DOHH2 (cell line): Measurements from ENCODE around the gene CRHR1.

ENCODE experiments used
- H3F3A ChIP-seq: fragments of 200-600 bp; sonication (generic), shearing (Covaris generic); 2 replicates; pipeline ENCODE4 v1.6.0; 2016; ENCODE audit warnings: antibody characterized with exemption, mild to moderate bottlenecking; ENCODE audit not compliant: control insufficient read depth, insufficient read depth
- H3K27ac ChIP-seq: fragments of 200-600 bp; sonication (generic); 2 replicates; pipeline ENCODE4 v1.5.1; 2014; ENCODE audit warnings: low read depth, mild to moderate bottlenecking, low read length, moderate library complexity
- H3K27me3 ChIP-seq: fragments of 200-600 bp; sonication (generic); 2 replicates; pipeline ENCODE4 v1.6.1; 2014; ENCODE audit warnings: mild to moderate bottlenecking, low read length, mixed read lengths; ENCODE audit not compliant: control insufficient read depth
- H3K36me3 ChIP-seq: fragments of 200-600 bp; sonication (generic); 2 replicates; pipeline ENCODE4 v1.6.1; 2014; ENCODE audit warnings: mild to moderate bottlenecking, low read length, moderate library complexity, mixed read lengths; ENCODE audit not compliant: control insufficient read depth
- H3K4me1 ChIP-seq: fragments of 200-600 bp; sonication (generic); 2 replicates; pipeline ENCODE4 v1.6.1; 2014; ENCODE audit warnings: mild to moderate bottlenecking, low read length, mixed read lengths; ENCODE audit not compliant: control insufficient read depth
- H3K4me2 ChIP-seq: fragments of 200-600 bp; sonication (generic); 2 replicates; pipeline ENCODE4 v1.6.0; 2014; ENCODE audit warnings: mild to moderate bottlenecking, low read length, moderate library complexity
- H3K4me3 ChIP-seq: fragments of 200-600 bp; sonication (generic); 2 replicates; pipeline ENCODE4 v1.5.1; 2014; ENCODE audit warnings: mild to moderate bottlenecking, low read length, mixed read lengths
- H3K79me2 ChIP-seq: fragments of 200-600 bp; sonication (generic); 2 replicates; pipeline ENCODE4 v1.6.1; 2014; ENCODE audit warnings: mild to moderate bottlenecking, low read length, mixed read lengths; ENCODE audit not compliant: control insufficient read depth
- H3K9me2 ChIP-seq: fragments of 200-600 bp; sonication (generic); replicated peaks from 2 replicates; pipeline ENCODE4 v1.6.1; 2014; ENCODE audit warnings: mild to moderate bottlenecking, low read length, mixed read lengths; ENCODE audit not compliant: control insufficient read depth
- H3K9me3 ChIP-seq: fragments of 200-600 bp; sonication (generic); 2 replicates; pipeline ENCODE4 v1.6.1; 2014; ENCODE audit warnings: antibody characterized with exemption, low read length, mixed read lengths; ENCODE audit not compliant: control insufficient read depth, insufficient read depth
- H4K20me1 ChIP-seq: fragments of 200-600 bp; sonication (generic); 2 replicates; pipeline ENCODE4 v1.6.0; 2014; ENCODE audit warnings: low read depth, mild to moderate bottlenecking, antibody characterized with exemption, low read length, moderate library complexity; ENCODE audit not compliant: control insufficient read depth, insufficient read depth
- CTCF ChIP-seq: fragments of 200-600 bp; sonication (generic); IDR thresholded peaks from one replicate; pipeline ENCODE4 v1.5.1; 2014; ENCODE audit warnings: antibody characterized with exemption, mild to moderate bottlenecking, low read depth, low read length; ENCODE audit not compliant: poor library complexity, severe bottlenecking
- EZH2phosphoT487 ChIP-seq: fragments of 200-600 bp; sonication (generic); IDR thresholded peaks from 2 replicates; pipeline ENCODE4 v1.6.1; 2017; ENCODE audit warnings: borderline replicate concordance, mild to moderate bottlenecking, antibody characterized with exemption, low read length, moderate library complexity, mixed read lengths

CRHR1 gene

GRCh38 chr17:45764479-45764878 is 19.6 kb upstream of the CRHR1 start:
- Histone ChIP-seq H3K4me2 (no peak overlapping the region), H3K9me3 (no peaks in the 10 kb centered on the region), H3K4me3 (no peak overlapping the region), H3F3A (no peaks in the 10 kb centered on the region), H3K9me2 (no peaks in the 10 kb centered on the region), H3K79me2 (no peaks in the 10 kb centered on the region), H3K4me1 (no peaks in the 10 kb centered on the region), H4K20me1 (no peaks in the 10 kb centered on the region), H3K27me3 (peaks cover 2% of the 10 kb centered on the region; the same call in 1 of the 2 replicates), H3K36me3 (no peaks in the 10 kb centered on the region), H3K27ac (no peak overlapping the region)
- no peak for TF ChIP-seq EZH2phosphoT487
- TF ChIP-seq CTCF = no peak

DNA sequence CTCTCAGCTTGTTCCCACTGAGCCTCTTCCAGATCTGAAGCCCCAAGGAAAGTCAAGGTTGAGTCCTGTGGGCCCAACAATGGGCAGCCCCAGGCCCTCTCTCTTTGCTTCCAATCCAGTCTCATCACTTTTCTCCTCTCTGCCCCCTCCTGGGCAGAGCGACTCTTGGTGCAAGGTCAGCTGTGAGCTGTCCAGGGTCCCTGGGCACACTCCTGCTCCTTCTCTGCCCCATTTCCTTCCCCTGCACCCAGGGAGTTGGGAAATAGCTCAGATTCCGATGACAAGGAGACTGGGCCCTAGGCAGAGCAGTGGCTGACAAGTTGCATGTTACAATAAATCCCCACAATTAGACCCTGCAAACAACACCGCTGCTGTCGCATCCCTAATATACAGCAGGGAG is 16.1 kb upstream of the CRHR1 start:
- Histone ChIP-seq H4K20me1 (no peaks in the 10 kb centered on the region), H3K9me2 (no peaks in the 10 kb centered on the region), H3K36me3 (no peaks in the 10 kb centered on the region), H3K4me3 (no peak overlapping the region), H3F3A (no peaks in the 10 kb centered on the region), H3K27ac (no peak overlapping the region), H3K9me3 (no peaks in the 10 kb centered on the region), H3K4me1 (no peaks in the 10 kb centered on the region), H3K79me2 (no peaks in the 10 kb centered on the region), H3K27me3 (peaks cover 2% of the 10 kb centered on the region; the same call in 1 of the 2 replicates), H3K4me2 (no peak overlapping the region)
- no peak for TF ChIP-seq CTCF
- TF ChIP-seq EZH2phosphoT487 = no peak

- no peaks in the 10 kb centered on the region for H3K36me3 ChIP-seq
- no peaks in the 10 kb centered on the region for H3K4me1 ChIP-seq
- no peaks in the 10 kb centered on the region for H3F3A ChIP-seq
- no peaks in the 10 kb centered on the region for H3K79me2 ChIP-seq
- no peak overlapping the region for H3K4me3 ChIP-seq
- H3K9me3 ChIP-seq = no peaks in the 10 kb centered on the region
- no peaks in the 10 kb centered on the region for H4K20me1 ChIP-seq
- TF ChIP-seq EZH2phosphoT487 (no peak), CTCF (no peak)
- H3K27me3 ChIP-seq = no peaks in the 10 kb centered on the region
- H3K9me2 ChIP-seq = no peaks in the 10 kb centered on the region
- H3K4me2 ChIP-seq = no peak overlapping the region
- H3K27ac ChIP-seq = no peak overlapping the region
Observed at GRCh38 chr17:45770632-45771270, 13.4 kb upstream of the CRHR1 start.
